Diencephalon (tissue), 1 donor: Measurements from ENCODE around the gene AQP11. TPM values are rescaled to one million over a fixed set of nuclear protein-coding genes. Genes with fewer than 3 reads are reported as not detected.

ENCODE experiments used
- small RNA-seq: library from RNA; depleted of rRNA; stranded (forward); fragments of <200 nt; gene quantifications from one replicate; pipeline ENCODE3, GENCODE V24; 2014
- total RNA-seq: library from RNA; depleted of rRNA; stranded (reverse); fragments of >200 nt; gene quantifications from one replicate; pipeline ENCODE4 v1.2.3, GENCODE V29; 2014

AQP11 gene
- 8.1 TPM for total RNA-seq

DNA sequence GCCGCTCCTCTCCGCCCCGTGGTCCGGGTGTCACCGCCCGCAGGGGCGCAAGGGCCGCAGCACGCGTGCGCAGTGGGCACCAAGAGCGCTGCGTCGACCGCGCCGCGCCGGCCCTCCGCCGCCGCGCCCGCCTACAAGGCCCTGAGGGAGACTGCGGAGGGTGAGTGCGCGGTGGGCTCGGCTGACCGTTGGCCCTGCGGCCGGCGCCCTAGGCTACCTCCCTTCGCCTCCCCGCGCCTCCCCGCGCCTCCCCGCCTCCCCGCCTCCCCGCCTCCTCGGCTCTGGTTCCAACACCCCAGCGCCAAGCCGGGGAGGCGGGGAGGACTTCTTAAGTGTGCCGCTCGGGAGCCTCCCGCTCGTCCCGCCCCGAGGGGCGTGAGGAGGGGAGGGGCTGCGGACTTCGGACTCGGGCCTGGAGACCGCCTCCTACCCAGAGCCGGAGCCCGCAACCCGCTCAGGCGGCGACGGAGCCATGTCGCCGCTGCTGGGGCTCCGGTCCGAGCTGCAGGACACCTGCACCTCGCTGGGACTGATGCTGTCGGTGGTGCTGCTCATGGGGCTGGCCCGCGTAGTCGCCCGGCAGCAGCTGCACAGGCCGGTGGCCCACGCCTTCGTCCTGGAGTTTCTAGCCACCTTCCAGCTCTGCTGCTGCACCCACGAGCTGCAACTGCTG lies at the start of gene AQP11:
AQP11 (plus strand) TSS at position 433 of the 673 bp plus-strand sequence; CDS start at position 473, 40 bp downstream.

DNA sequence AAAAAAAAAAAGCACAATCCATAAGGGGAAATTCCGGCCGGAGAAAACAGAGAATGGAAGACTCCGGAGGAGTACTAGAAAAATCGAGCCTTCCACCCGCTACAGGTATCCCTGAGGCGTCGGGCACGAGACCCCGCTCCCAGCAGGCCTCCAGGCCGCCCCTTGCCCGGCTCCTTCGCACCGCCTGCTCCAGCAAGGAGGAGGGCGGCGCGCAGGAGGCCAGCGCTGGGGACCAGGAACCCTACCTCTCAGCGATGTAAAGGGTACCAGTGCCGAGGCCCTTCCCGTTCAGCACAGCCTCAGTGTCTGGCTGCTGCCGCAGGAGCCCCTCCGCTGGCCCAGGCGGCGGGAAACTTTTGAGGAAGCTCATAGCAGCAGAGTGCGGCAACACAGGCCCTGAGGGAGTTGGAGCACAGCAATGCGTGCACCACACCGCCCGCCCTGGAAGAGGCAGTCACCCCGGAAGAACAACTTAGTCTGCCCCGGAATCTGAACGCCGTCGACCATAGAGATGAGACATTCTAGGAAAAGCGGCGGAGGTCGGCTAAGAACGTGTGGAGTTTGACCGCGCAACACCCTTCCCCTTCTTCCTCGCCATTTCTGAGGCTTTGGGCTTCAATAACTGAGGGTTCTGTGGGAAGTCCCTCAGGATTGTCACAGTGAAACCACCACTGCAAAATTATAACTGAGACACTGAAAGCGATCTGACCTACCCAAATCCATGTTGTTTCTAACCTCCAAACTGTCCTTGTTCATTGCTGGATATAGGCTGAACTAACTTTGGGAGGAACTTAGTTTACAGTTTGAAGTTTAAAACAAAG lies 47.8 kb downstream of the AQP11 start, which contains the start of gene CLNS1A:
CLNS1A (minus strand) TSS at position 450 of the 821 bp plus-strand sequence; CDS start at position 370, 80 bp downstream.

Small RNA genes within 50 kb of the gene (small RNA-seq; reads per million reads assigned to genes)
- not detected for gene RNU7-59P

Other genes with a start within 250 kb of the AQP11 start
- 98.0 TPM for gene PAK1, start 115.9 kb upstream of the AQP11 start, total RNA-seq
- gene CLNS1A, start 47.8 kb downstream of the AQP11 start, total RNA-seq, result 161 TPM
- 123 TPM for gene RSF1, start 230.8 kb downstream of the AQP11 start, total RNA-seq
- gene AAMDC, start 231.2 kb downstream of the AQP11 start, total RNA-seq, result 9.0 TPM